GM23248 (cell line): ENCODE measurements around the gene SEC11A. TPM values are rescaled to one million over a fixed set of nuclear protein-coding genes. Genes with fewer than 3 reads are reported as not detected.

Source experiments
- DNase-seq: peaks from one replicate; pipeline ENCODE4 v3.0.0-alpha.2; 2015
- H2AFZ ChIP-seq: fragments of 200-600 bp; sonication (generic); 2 replicates; pipeline ENCODE4 v1.6.1; 2016; ENCODE audit warnings: antibody characterized with exemption
- H3F3A ChIP-seq: fragments of 200-600 bp; sonication (generic); 2 replicates; pipeline ENCODE4 v1.6.1; 2016; ENCODE audit warnings: mild to moderate bottlenecking, antibody characterized with exemption, mixed run types; ENCODE audit not compliant: insufficient read depth
- H3K27ac ChIP-seq: fragments of 200-600 bp; sonication (generic); 2 replicates; pipeline ENCODE4 v1.5.1; 2016; ENCODE audit warnings: mild to moderate bottlenecking
- H3K27me3 ChIP-seq: fragments of 200-600 bp; sonication (generic); replicated peaks from 2 replicates; pipeline ENCODE4 v1.6.1; 2016; ENCODE audit warnings: mild to moderate bottlenecking; ENCODE audit not compliant: insufficient read depth
- H3K36me3 ChIP-seq: fragments of 200-600 bp; sonication (generic); 2 replicates; pipeline ENCODE4 v1.6.1; 2016; ENCODE audit warnings: low read depth, mild to moderate bottlenecking
- H3K4me1 ChIP-seq: fragments of 200-600 bp; sonication (generic); 2 replicates; pipeline ENCODE4 v1.6.1; 2016; ENCODE audit warnings: mild to moderate bottlenecking; ENCODE audit not compliant: insufficient read depth
- H3K4me2 ChIP-seq: fragments of 200-600 bp; sonication (generic); one replicate; pipeline ENCODE4 v1.6.1; 2016; ENCODE audit warnings: mild to moderate bottlenecking; ENCODE audit not compliant: unreplicated experiment
- H3K4me3 ChIP-seq: fragments of 200-600 bp; sonication (generic); 2 replicates; pipeline ENCODE4 v1.5.1; 2016; ENCODE audit warnings: mild to moderate bottlenecking
- H3K79me2 ChIP-seq: fragments of 200-600 bp; sonication (generic); 2 replicates; pipeline ENCODE4 v1.6.1; 2016; ENCODE audit warnings: mild to moderate bottlenecking; ENCODE audit not compliant: insufficient read depth
- H3K9ac ChIP-seq: fragments of 200-600 bp; sonication (generic); 2 replicates; pipeline ENCODE4 v1.6.1; 2016; ENCODE audit warnings: mild to moderate bottlenecking
- H3K9me2 ChIP-seq: fragments of 200-600 bp; sonication (generic); 2 replicates; pipeline ENCODE4 v1.6.1; 2016; ENCODE audit warnings: mixed run types, mild to moderate bottlenecking, moderate library complexity; ENCODE audit not compliant: insufficient read depth
- H3K9me3 ChIP-seq: fragments of 200-600 bp; sonication (generic); one replicate; pipeline ENCODE4 v1.6.1; 2017; ENCODE audit warnings: low read depth
- H4K20me1 ChIP-seq: fragments of 200-600 bp; sonication (generic); 2 replicates; pipeline ENCODE4 v1.6.0; 2016; ENCODE audit not compliant: insufficient read depth
- EZH2 ChIP-seq: fragments of 200-600 bp; sonication (generic); IDR thresholded peaks from 2 replicates; pipeline ENCODE4 v1.6.1; 2018; ENCODE audit warnings: antibody characterized with exemption, mild to moderate bottlenecking; ENCODE audit not compliant: insufficient read depth, poor library complexity, severe bottlenecking
- EZH2phosphoT487 ChIP-seq: fragments of 200-600 bp; sonication (generic); IDR thresholded peaks from 2 replicates; pipeline ENCODE4 v1.6.1; 2018; ENCODE audit warnings: antibody characterized with exemption, moderate library complexity, mild to moderate bottlenecking, low read depth; ENCODE audit not compliant: insufficient read depth
- WGBS, 2 experiments: methylation state at CpG; one replicate each; pipeline ENCODE4 v1.1.6; 2015 to 2017; ENCODE audit warnings: low lambda C conversion rate in 2 of 2, low coverage in 1 of 2; ENCODE audit errors: missing lambda C conversion rate in 2 of 2; 5-methylcytosine and 5-hydroxymethylcytosine counted together
- in situ Hi-C: fragments of 300-500 bp; cut with MboI; formaldehyde crosslinking; loops from 2 replicates; pipeline ENCODE4 v1.15.0; 2020
- polyA plus RNA-seq: library from polyadenylated mRNA; unstranded; fragments of >200 nt; fragmentation: Nextera tagmentation; extraction: Ambion mirVana; gene quantifications from 2 replicates; pipeline ENCODE4 v1.2.1, GENCODE V29; 2016
- total RNA-seq: library from RNA; depleted of rRNA; stranded (reverse); fragments of >200 nt; shearing (Covaris generic); gene quantifications from 2 replicates; pipeline ENCODE4 v1.2.3, GENCODE V29; 2014

SEC11A gene
- total and polyA plus RNA-seq, 2 experiments from 2014 or later: 217 to 223 TPM

GRCh38 chr15:84699538-84700191 is 16.3 kb downstream of the SEC11A start:
- Histone ChIP-seq H4K20me1 (peaks cover 7% of the 10 kb centered on the region; the same call in 1 of the 2 replicates), H3F3A (peaks cover 16% of the 10 kb centered on the region; the same call in 1 of the 2 replicates), H3K4me1 (no peaks in the 10 kb centered on the region; the same call in 1 of the 2 replicates), H3K4me3 (no peak overlapping the region), H3K4me2 (no peak overlapping the region), H3K27me3 (no peaks in the 10 kb centered on the region), H3K79me2 (peaks cover 100% of the 10 kb centered on the region), H3K27ac (no peak overlapping the region), H3K9me2 (no peaks in the 10 kb centered on the region), H2AFZ (no peak overlapping the region), H3K9me3 (no peaks in the 10 kb centered on the region), H3K9ac (no peak overlapping the region), H3K36me3 (no peaks in the 10 kb centered on the region)
- TF ChIP-seq EZH2phosphoT487 (no peak), EZH2 (no peak)
- no peak for DNase-seq
- in situ Hi-C loops: no loop called here
- 80 to 85% methylated on average over 8 of the region's 8 CpGs for WGBS, 2 experiments

GRCh38 chr15:84697236-84697990 is 18.5 kb downstream of the SEC11A start:
- no peak for DNase-seq
- Histone ChIP-seq H3K36me3 (no peaks in the 10 kb centered on the region), H4K20me1 (no peaks in the 10 kb centered on the region), H3K9ac (no peak overlapping the region), H3K9me2 (no peaks in the 10 kb centered on the region), H3K4me3 (no peak overlapping the region), H3F3A (0 out of 2 replicates have a peak, but pooled peaks cover 6% of the 10 kb centered on the region), H3K27me3 (no peaks in the 10 kb centered on the region), H2AFZ (no peak overlapping the region), H3K27ac (no peak overlapping the region), H3K4me1 (no peaks in the 10 kb centered on the region; the same call in 1 of the 2 replicates), H3K9me3 (no peaks in the 10 kb centered on the region), H3K79me2 (peaks cover 100% of the 10 kb centered on the region), H3K4me2 (no peak overlapping the region)
- in situ Hi-C loops: no loop called here
- 5 to 9% methylated on average over 1 of the region's 1 CpG for whole genome bisulfite sequencing, 2 experiments
- TF ChIP-seq EZH2: no peak
- no peak for TF ChIP-seq EZH2phosphoT487

- peaks cover 100% of the 10 kb centered on the region for H3K79me2 ChIP-seq
- no peak overlapping the region for H2AFZ ChIP-seq
- no peaks in the 10 kb centered on the region; the same call in 1 of the 2 replicates for H3K4me1 ChIP-seq
- no peaks in the 10 kb centered on the region for H4K20me1 ChIP-seq
- no peak overlapping the region for H3K9ac ChIP-seq
- H3K9me3 ChIP-seq: no peaks in the 10 kb centered on the region
- H3K9me2 ChIP-seq: no peaks in the 10 kb centered on the region
- no peak overlapping the region for H3K4me3 ChIP-seq
- no peak overlapping the region for H3K4me2 ChIP-seq
- DNase-seq: no peak
- no peaks in the 10 kb centered on the region for H3K27me3 ChIP-seq
- 0 out of 2 replicates have a peak, but pooled peaks cover 6% of the 10 kb centered on the region for H3F3A ChIP-seq
- 78 to 80% methylated on average over 4 of the region's 4 CpGs for WGBS, 2 experiments
- no peak overlapping the region for H3K27ac ChIP-seq
- peaks cover under 1% of the 10 kb centered on the region; the same call in 1 of the 2 replicates for H3K36me3 ChIP-seq
- in situ Hi-C loops: no loop called here
- TF ChIP-seq EZH2phosphoT487: no peak
- TF ChIP-seq EZH2: no peak
Observed at GRCh38 chr15:84696757-84697156, 19.2 kb downstream of the SEC11A start.

- H3K27me3 ChIP-seq: no peaks in the 10 kb centered on the region
- H2AFZ ChIP-seq: no peak overlapping the region
- H3K4me1 ChIP-seq: peaks cover 9% of the 10 kb centered on the region
- H3F3A ChIP-seq: peaks cover 28% of the 10 kb centered on the region
- WGBS, 2 experiments: 95 to 97% methylated on average over 8 of the region's 8 CpGs
- no peak overlapping the region for H3K27ac ChIP-seq
- no peak for DNase-seq
- no peaks in the 10 kb centered on the region for H4K20me1 ChIP-seq
- no peaks in the 10 kb centered on the region for H3K9me2 ChIP-seq
- in situ Hi-C loops: no loop called here
- peaks cover 21% of the 10 kb centered on the region for H3K36me3 ChIP-seq
- peaks cover 86% of the 10 kb centered on the region for H3K79me2 ChIP-seq
- no peak overlapping the region for H3K4me2 ChIP-seq
- TF ChIP-seq EZH2 (no peak), EZH2phosphoT487 (no peak)
- no peak overlapping the region for H3K4me3 ChIP-seq
- no peak overlapping the region for H3K9ac ChIP-seq
- no peaks in the 10 kb centered on the region for H3K9me3 ChIP-seq
Observed at GRCh38 chr15:84690342-84690741, 25.6 kb downstream of the SEC11A start.
